K562 (cell line): ENCODE measurements around the gene PACRG. TPM values are rescaled to one million over a fixed set of nuclear protein-coding genes. Genes with fewer than 3 reads are reported as not detected.

Source experiments
- ATAC-seq: fragments of 200-7000 bp; cut with Tn5 transposase; 3 replicates; pipeline ENCODE4 v1.9.1; 2020; ENCODE audit warnings: moderate library complexity
- Bru-seq: library from RNA; stranded (reverse); fragments of 400-500 nt; gene quantifications from one replicate; lab custom pipeline; 2021; lab: Mats Ljungman, UMichigan
- BruChase-seq, 2 experiments: library from RNA; stranded (reverse); fragments of 400-500 nt; gene quantifications; one replicate each; lab custom pipeline; 2021; lab: Mats Ljungman, UMichigan
- BruUV-seq: library from RNA; stranded (reverse); fragments of 400-500 nt; replicated peaks from 2 replicates; lab custom pipeline; 2021; lab: Mats Ljungman, UMichigan
- CTCF ChIA-PET: fragments of 300-600 bp; formaldehyde crosslinking; extraction: SDS; loops from one replicate; lab custom pipeline; 2021; ENCODE audit warnings: low intra/inter-chr PET ratio; lab: Yijun Ruan, JAX
- POLR2A ChIA-PET: fragments of 300-600, 350-650 bp; sonication (Branson Sonifier 250); formaldehyde crosslinking; extraction: SDS; loops from one replicate; lab custom pipeline; 2021; ENCODE audit warnings: antibody characterized with exemption, inconsistent platforms; lab: Yijun Ruan, JAX
- DNase-seq, 4 experiments: peaks; one replicate each; pipeline versions ENCODE4 v3.0.0 to v3.0.0-alpha.2; 2011 to 2018; ENCODE audit warnings: low spot score in 3 of 4, mixed read lengths in 3 of 4; ENCODE audit errors: extremely low read depth in 1 of 4
- FAIRE-seq: peaks from 2 replicates; lab custom pipeline; 2011; peaks lifted over from hg19 to GRCh38; lab: Jason Lieb, UNC
- H2AFZ ChIP-seq: 2 replicates; pipeline ENCODE4 v1.6.0; 2011; ENCODE audit warnings: low read depth, low read length, control low read depth, inconsistent platforms
- H3K27ac ChIP-seq: fragments of 200-600 bp; 3 replicates; pipeline ENCODE4 v1.8.0; 2011; ENCODE audit warnings: low read depth, mild to moderate bottlenecking, control low read depth, inconsistent platforms, low read length, moderate library complexity, mixed read lengths; ENCODE audit errors: extremely low read depth
- H3K27me3 ChIP-seq, 2 experiments: fragments of 300-600 bp in 1 of 2; 2 replicates in 1 of 2; 3 replicates in 1 of 2; pipeline versions ENCODE4 v1.6.0 to v1.8.0; 2011; ENCODE audit warnings: inconsistent platforms in 2 of 2, low read length in 2 of 2, mild to moderate bottlenecking in 1 of 2, mixed read lengths in 1 of 2, moderate library complexity in 1 of 2; ENCODE audit not compliant: control insufficient read depth in 2 of 2, insufficient read depth in 2 of 2
- H3K36me3 ChIP-seq: fragments of 300-600 bp; 3 replicates; pipeline ENCODE4 v1.8.0; 2011; ENCODE audit warnings: mild to moderate bottlenecking, low read length, inconsistent platforms; ENCODE audit not compliant: control insufficient read depth, insufficient read depth
- H3K4me1 ChIP-seq, 2 experiments: fragments of 200-600 bp in 1 of 2; replicated peaks in 1 of 2; 2 replicates in 1 of 2; 3 replicates in 1 of 2; pipeline versions ENCODE4 v1.5.1 to v1.8.0; 2011; ENCODE audit warnings: inconsistent platforms in 2 of 2, low read length in 2 of 2, mild to moderate bottlenecking in 1 of 2, mixed read lengths in 1 of 2, moderate library complexity in 1 of 2; ENCODE audit not compliant: control insufficient read depth in 2 of 2, insufficient read depth in 2 of 2
- H3K4me2 ChIP-seq: 2 replicates; pipeline ENCODE4 v1.6.1; 2011; ENCODE audit warnings: low read length, control low read depth, inconsistent platforms, mixed read lengths; ENCODE audit not compliant: insufficient read depth
- H3K4me3 ChIP-seq: fragments of 200-600 bp; sonication (generic), shearing (Covaris generic); 2 replicates; pipeline ENCODE4 v1.5.1; 2016; ENCODE audit warnings: control low read depth, inconsistent platforms
- H3K79me2 ChIP-seq: fragments of 200-600 bp; 3 replicates; pipeline ENCODE4 v1.8.0; 2011; ENCODE audit warnings: low read length, inconsistent platforms; ENCODE audit not compliant: control insufficient read depth, insufficient read depth
- H3K9ac ChIP-seq, 2 experiments: 2 replicates each; pipeline versions ENCODE4 v1.6.0 to v1.6.1; 2011; ENCODE audit warnings: low read depth in 2 of 2, low read length in 2 of 2, control low read depth in 1 of 2, inconsistent platforms in 1 of 2, mild to moderate bottlenecking in 1 of 2, mixed read lengths in 1 of 2; ENCODE audit not compliant: insufficient read depth in 1 of 2
- H3K9me1 ChIP-seq: one replicate; pipeline ENCODE4 v1.6.0; 2011; ENCODE audit warnings: inconsistent platforms, mild to moderate bottlenecking, low read length, moderate library complexity; ENCODE audit not compliant: control insufficient read depth, insufficient read depth
- H3K9me3 ChIP-seq: replicated peaks from 2 replicates; pipeline ENCODE4 v1.5.1; 2011; ENCODE audit warnings: low read depth, low read length, inconsistent platforms; ENCODE audit not compliant: control insufficient read depth, insufficient read depth
- H4K20me1 ChIP-seq: replicated peaks from 2 replicates; pipeline ENCODE4 v1.6.1; 2011; ENCODE audit warnings: low read length, inconsistent platforms, mixed read lengths; ENCODE audit not compliant: control insufficient read depth, insufficient read depth
- ETV5 ChIP-seq: sonication (generic); formaldehyde crosslinking; IDR thresholded peaks from 2 replicates; pipeline ENCODE4 v1.4.0; 2020; ENCODE audit warnings: low read depth, mild to moderate bottlenecking, missing genetic modification reagents
- FOXK1 ChIP-seq: sonication (generic); formaldehyde crosslinking; IDR thresholded peaks from 2 replicates; pipeline ENCODE4 v1.8.0; 2022; ENCODE audit warnings: missing genetic modification reagents, mild to moderate bottlenecking, borderline replicate concordance
- MAZ ChIP-seq, 2 experiments: fragments of 450-650 bp in 1 of 2; sonication (generic) in 1 of 2; formaldehyde crosslinking; IDR thresholded peaks in 1 of 2; conservative IDR thresholded peaks in 1 of 2; 2 replicates each; pipeline versions ENCODE4 v1.4.0 to v1.5.0; 2020; ENCODE audit warnings: mild to moderate bottlenecking in 1 of 2, missing genetic modification reagents in 1 of 2
- MYBL2 ChIP-seq, 2 experiments: fragments of 450-650 bp in 1 of 2; sonication (generic) in 1 of 2; formaldehyde crosslinking in 1 of 2; IDR thresholded peaks; 2 replicates each; pipeline versions ENCODE4 v1.6.1 to v1.8.1; 2017 to 2022; ENCODE audit warnings: borderline replicate concordance in 1 of 2, inconsistent platforms in 1 of 2, low read depth in 1 of 2, mild to moderate bottlenecking in 1 of 2, missing genetic modification reagents in 1 of 2, moderate library complexity in 1 of 2
- NCOR1 ChIP-seq: fragments of 450-650 bp; IDR thresholded peaks from 2 replicates; pipeline ENCODE4 v1.6.1; 2016; ENCODE audit warnings: mild to moderate bottlenecking, moderate library complexity
- NELFE ChIP-seq: IDR thresholded peaks from 2 replicates; pipeline ENCODE4 v1.6.1; 2011; ENCODE audit warnings: mild to moderate bottlenecking; ENCODE audit not compliant: insufficient read depth, insufficient read length
- NFATC3 ChIP-seq: fragments of 450-650 bp; IDR thresholded peaks from 2 replicates; pipeline ENCODE4 v1.6.1; 2017; ENCODE audit warnings: mild to moderate bottlenecking
- NR2C1 ChIP-seq, 2 experiments: fragments of 450-650 bp; IDR thresholded peaks; 2 replicates each; pipeline ENCODE4 v1.6.1; 2017; ENCODE audit warnings: mild to moderate bottlenecking in 2 of 2, antibody characterized with exemption in 1 of 2, inconsistent platforms in 1 of 2, missing compliant biosample characterization in 1 of 2, missing genetic modification characterization in 1 of 2
- PATZ1 ChIP-seq: fragments of 250-450 bp; sonication (Bioruptor Pico); IDR thresholded peaks from 2 replicates; pipeline ENCODE4 v1.5.0; 2020; ENCODE audit warnings: mild to moderate bottlenecking, borderline replicate concordance
- RBM34 ChIP-seq: fragments of 200-400 bp; formaldehyde crosslinking; IDR thresholded peaks from 2 replicates; pipeline ENCODE4 v1.6.1; 2018; ENCODE audit warnings: low read length, borderline replicate concordance; ENCODE audit not compliant: insufficient read depth
- TEAD2 ChIP-seq: fragments of 450-650 bp; IDR thresholded peaks from 2 replicates; pipeline ENCODE4 v1.6.1; 2016; ENCODE audit warnings: missing genetic modification characterization, control low read depth, missing compliant biosample characterization
- THAP7 ChIP-seq: fragments of 250-450 bp; sonication (Bioruptor Pico); IDR thresholded peaks from 2 replicates; pipeline ENCODE4 v1.5.0; 2021
- ZNF431 ChIP-seq: sonication (generic); formaldehyde crosslinking; IDR thresholded peaks from 2 replicates; pipeline ENCODE4 v1.8.0; 2022; ENCODE audit warnings: mild to moderate bottlenecking, missing genetic modification reagents
- WGBS: fragments of 100-300 bp; shearing (Covaris generic); methylation state at CpG from one replicate; pipeline ENCODE4 v1.1.6; 2016; ENCODE audit warnings: low coverage, mixed read lengths; ENCODE audit not compliant: insufficient coverage; ENCODE audit errors: missing lambda C conversion rate; 5-methylcytosine and 5-hydroxymethylcytosine counted together
- in situ Hi-C: fragments of 300-500 bp; cut with MboI; formaldehyde crosslinking; loops from 4 replicates; pipeline ENCODE4 v1.15.0; 2018; ENCODE audit warnings: inconsistent platforms, mixed read lengths
- intact Hi-C: fragments of 100-400 bp; cut with micrococcal nuclease; formaldehyde crosslinking; loops from 2 replicates; pipeline ENCODE4 v1.14.2; 2022
- long read RNA-seq, 3 experiments: library from polyadenylated mRNA in 2 of 3; library from RNA in 1 of 3; unstranded in 2 of 3; stranded (forward) in 1 of 3; transcript quantifications; one replicate each; pipeline ENCODE4 v2.0.0, GENCODE V29; 2019 to 2022
- polyA minus RNA-seq, 3 experiments: library from RNA; depleted of rRNA, polyadenylated mRNA; stranded (reverse); fragments of >200 nt; gene quantifications; 2 replicates each; pipeline ENCODE4 v1.2.3, GENCODE V29; 2011
- polyA plus RNA-seq, 8 experiments: library from polyadenylated mRNA; depleted of rRNA in 4 of 8; stranded (reverse) in 5 of 8; unstranded in 3 of 8; fragments of >200 nt; fragmentation: Nextera tagmentation in 2 of 8; fragmentation: Illumina TruSeq in 1 of 8; extraction: Ambion mirVana in 2 of 8; extraction: Trizol in 1 of 8; gene quantifications; 2 replicates each; pipeline versions ENCODE4 v1.2.1 to v1.2.3, GENCODE V29; 2011 to 2014; ENCODE audit warnings: inconsistent platforms in 1 of 8, missing spikeins in 1 of 8
- total RNA-seq, 7 experiments: library from RNA; depleted of rRNA in 6 of 7; stranded (reverse); fragments of >200 nt in 6 of 7; fragmentation: Illumina TruSeq in 2 of 7; extraction: Trizol in 2 of 7; gene quantifications; 2 replicates each; pipeline versions ENCODE4 v1.2.1 to v1.2.3, GENCODE V29; 2011 to 2021; ENCODE audit warnings: low replicate concordance in 1 of 7

Gene PACRG
- not detected in 2 replicates for total RNA-seq (2011; cell fraction: chromatin; rRNA removed; ENCODE audit: low replicate concordance)
- not detected in 2 replicates for total RNA-seq (2011; cell fraction: nucleolus; rRNA removed)
- total RNA-seq (2011; cell fraction: nucleoplasm; rRNA removed): not detected in 2 replicates
- total RNA-seq (2014; rRNA removed): not detected in 2 replicates
- not detected in 2 replicates for total RNA-seq (2014; rRNA removed; fragmentation: Illumina TruSeq; extraction: Trizol)
- not detected in 2 replicates for total RNA-seq (2015; rRNA removed; fragmentation: Illumina TruSeq; extraction: Trizol)
- total RNA-seq (2021): not detected in 2 replicates
- polyA plus RNA-seq (2011; rRNA removed): not detected in 2 replicates
- 0.04 TPM in 1 of 2 replicates, not detected in the other for polyA plus RNA-seq (2011; cell fraction: cytosol; rRNA removed)
- not detected in 2 replicates for polyA plus RNA-seq (2011; cell fraction: nucleus; rRNA removed)
- not detected in 2 replicates for polyA plus RNA-seq (2012)
- polyA plus RNA-seq (2014; fragmentation: Illumina TruSeq; extraction: Trizol): not detected in 2 replicates
- polyA plus RNA-seq (2014; fragmentation: Nextera tagmentation; extraction: Ambion mirVana): not detected
- 0.04 TPM in 1 of 2 replicates, not detected in the other for polyA plus RNA-seq (2014; rRNA removed)
- 0.15 TPM in 1 of 2 replicates, not detected in the other for polyA minus RNA-seq (2011; rRNA and poly(A)+ RNA removed)
- not detected in 2 replicates for polyA minus RNA-seq (2011; cell fraction: cytosol; rRNA and poly(A)+ RNA removed)
- not detected in 2 replicates for polyA minus RNA-seq (2011; cell fraction: nucleus; rRNA and poly(A)+ RNA removed)
- percentile 2 among the genes with signal in this experiment for Bru-seq, nascent RNA
- percentile 2 among the genes with signal in this experiment for BruChase-seq, experiment 1, labeled RNA remaining after a 2-hour chase
- BruChase-seq, experiment 2, labeled RNA remaining after a 6-hour chase: percentile 1 among the genes with signal in this experiment
- long read RNA-seq, experiment 1: 0 reads
- long read RNA-seq, experiment 2: 0 reads
- long read RNA-seq, experiment 3: 0 reads

GRCh38 chr6:162727322-162728182 lies at the start of gene PACRG, which contains the start of gene PRKN:
PACRG (plus strand) TSS chr6:162727974.
PRKN (minus strand) TSS chr6:162727766.
- peak within 1 kb of the TSS; percentile 73 to 95; a peak in 3 of 4 replicates for H3K9ac ChIP-seq
- H2AFZ ChIP-seq: peak within 1 kb of the TSS; percentile 93
- peak; percentile 99 for ATAC-seq
- peak within 1 kb of the TSS; percentile 59; the same call in 2 of the 3 replicates for H3K27ac ChIP-seq
- peak within 1 kb of the TSS; percentile 86 for H3K4me3 ChIP-seq
- 4% methylated on average over 43 of the region's 84 CpGs for WGBS
- no peaks in the 10 kb centered on the region for H3K79me2 ChIP-seq
- no peaks in the 10 kb centered on the region for H4K20me1 ChIP-seq
- CTCF ChIA-PET: no interaction called here
- POLR2A ChIA-PET: interaction anchor here (0.6 to 0.7 kb wide), 3 partner anchors 8 to 1295 kb away, joined by 3 to 5 read pairs (median 3); no protein-coding TSS in a partner anchor
- in situ Hi-C loops (no loop called here), intact Hi-C loops (no loop called here)
- no peaks in the 10 kb centered on the region for H3K27me3 ChIP-seq
- no peaks in the 10 kb centered on the region for H3K9me3 ChIP-seq
- peak; percentile 98 to 99 (median 99) for DNase-seq
- no TSS peak for BruUV-seq
- peak within 1 kb of the TSS; percentile 83 for H3K4me2 ChIP-seq
- no peaks in the 10 kb centered on the region for H3K9me1 ChIP-seq
- no peaks in the 10 kb centered on the region for H3K36me3 ChIP-seq
- FAIRE-seq: peak; percentile 84
- H3K4me1 ChIP-seq: peaks cover 0 to 13% of the 10 kb centered on the region in 2 experiments; a peak in 3 of 5 replicates
- TF ChIP-seq NELFE (no peak), RBM34 (no peak), MYBL2 (IDR thresholded peaks at IDR 0.05; ENCODE audit: low read depth) (no peak), MYBL2 (CRISPR knock-in tag; IDR thresholded peaks at IDR 0.05; ENCODE audit: borderline replicate concordance) (no peak), NFATC3 (no peak), ZNF431 (CRISPR knock-in tag) (no peak), TEAD2 (tag) (no peak), ETV5 (CRISPR knock-in tag) (peak; percentile 95), PATZ1 (CRISPR knock-in tag) (no peak), THAP7 (CRISPR knock-in tag) (peak; percentile 76; the same call in 1 of the 2 replicates), MAZ (CRISPR knock-in tag; conservative IDR thresholded peaks at IDR 0.05 in 1 of 2, IDR thresholded peaks at IDR 0.05 in 1 of 2) (peak; percentile 99), FOXK1 (no peak), NCOR1 (no peak), NR2C1 (IDR thresholded peaks at IDR 0.05) (no peak), NR2C1 (tag; IDR thresholded peaks at IDR 0.05) (peak; percentile 73)
